ENCODE results near the gene ARHGAP19. TPM values are rescaled to one million over a fixed set of nuclear protein-coding genes. Genes with fewer than 3 reads are reported as not detected.

The ARHGAP19 gene
- total and polyA plus RNA-seq, 4 donors = 1.8 to 12.8 (median 9.2) TPM

GRCh38 chr10:97334370-97335175 lies 42.1 kb upstream of the ARHGAP19 start, which contains the start of gene FRAT2:
Gene FRAT2 (minus strand): TSS chr10:97334729. CDS start chr10:97334572, 157 bp downstream.
- WGBS, 2 donors = 1% methylated on average over 79 to 103 of the region's 103 CpGs
- H3K4me1 ChIP-seq (ENCODE audit: control insufficient read depth in 1 of 2, insufficient read depth in 2 of 2, low read length in 2 of 2) = no peaks in the 10 kb centered on the region
- intact Hi-C loops (cut with DNase I) = loop anchor here (1.0 to 10.0 kb wide), 5 partner anchors 16 to 163 kb away; partner anchors contain the start of genes ARHGAP19 (in 1 of the 2), FRAT1 (in 1 of the 2), MMS19 (in 1 of the 2) and UBTD1 (in 1 of the 2)
- peak within 1 kb of the TSS; percentile 65 to 82 for H3K4me3 ChIP-seq (ENCODE audit: low read length in 2 of 2)
- H3K9me3 ChIP-seq (ENCODE audit: control insufficient read depth, low read length) = no peaks in the 10 kb centered on the region
- no peaks in the 10 kb centered on the region for H3K36me3 ChIP-seq (ENCODE audit: control insufficient read depth in 1 of 2, insufficient read depth in 2 of 2, low read length in 1 of 2)
- DNase-seq (peak; percentile 95 to 96), ATAC-seq (ENCODE audit: low FRiP score) (peak; percentile 98)
- H3K27ac ChIP-seq (ENCODE audit: low read depth in 1 of 2, low read length in 2 of 2) = peak within 1 kb of the TSS in 1 of 2 donors; percentile 70
- no peaks in the 10 kb centered on the region for H3K27me3 ChIP-seq (ENCODE audit: control insufficient read depth in 1 of 2, insufficient read depth in 2 of 2, low read length in 1 of 2)

- WGBS, 2 donors = 1% methylated on average over 61 to 89 of the region's 89 CpGs
- Histone ChIP-seq H3K36me3 (ENCODE audit: control insufficient read depth in 1 of 2, insufficient read depth in 2 of 2, low read length in 1 of 2) (peaks cover 0 to 2% of the 10 kb centered on the region in 2 donors), H3K27ac (ENCODE audit: low read depth in 1 of 2, low read length in 2 of 2) (no peak overlapping the region), H3K4me1 (ENCODE audit: control insufficient read depth in 1 of 2, insufficient read depth in 2 of 2, low read length in 2 of 2) (no peaks in the 10 kb centered on the region), H3K27me3 (ENCODE audit: control insufficient read depth in 1 of 2, insufficient read depth in 2 of 2, low read length in 1 of 2) (no peaks in the 10 kb centered on the region), H3K9me3 (ENCODE audit: control insufficient read depth, low read length) (no peaks in the 10 kb centered on the region), H3K4me3 (ENCODE audit: low read length in 2 of 2) (peak overlapping the region; percentile 63 to 82)
- ATAC-seq (ENCODE audit: low FRiP score) = peak; percentile 39
- intact Hi-C loops (cut with DNase I) = loop anchor here (1.0 to 10.0 kb wide), 3 partner anchors 15 to 59 kb away; partner anchors contain the start of genes ARHGAP19 (in 1 of the 2) and FRAT1 (in 1 of the 2)
- DNase-seq = peak; percentile 81 to 82
Observed at GRCh38 chr10:97333601-97334369, 41.3 kb upstream of the ARHGAP19 start.

DNA sequence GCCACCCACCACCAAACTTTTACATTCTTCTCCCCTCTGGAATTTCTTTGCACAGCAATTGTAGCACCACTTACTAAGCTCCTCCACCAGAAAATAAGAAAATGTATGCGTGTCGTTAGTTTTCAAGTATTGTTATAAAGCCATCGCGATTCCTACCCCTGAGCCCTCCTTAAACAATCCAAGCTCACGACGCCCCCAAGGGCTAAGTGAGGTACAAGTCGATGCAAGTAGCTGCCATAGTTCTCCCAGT lies 40.8 kb upstream of the ARHGAP19 start:
- intact Hi-C loops (cut with DNase I) = loop anchor here in 1 of 2 donors (10.0 kb wide), 1 partner anchor 58 kb away; no protein-coding TSS in a partner anchor
- no peaks in the 10 kb centered on the region for H3K9me3 ChIP-seq (ENCODE audit: control insufficient read depth, low read length)
- DNase-seq (no peak), ATAC-seq (ENCODE audit: low FRiP score) (no peak)
- H3K27me3 ChIP-seq (ENCODE audit: control insufficient read depth in 1 of 2, insufficient read depth in 2 of 2, low read length in 1 of 2) = no peaks in the 10 kb centered on the region
- H3K36me3 ChIP-seq (ENCODE audit: control insufficient read depth in 1 of 2, insufficient read depth in 2 of 2, low read length in 1 of 2) = peaks cover 0 to 2% of the 10 kb centered on the region in 2 donors
- WGBS, 2 donors = 32 to 35% methylated on average over 7 of the region's 7 CpGs
- peak overlapping the region in 1 of 2 donors; percentile 82 for H3K4me3 ChIP-seq (ENCODE audit: low read length in 2 of 2)
- H3K4me1 ChIP-seq (ENCODE audit: control insufficient read depth in 1 of 2, insufficient read depth in 2 of 2, low read length in 2 of 2) = no peaks in the 10 kb centered on the region
- no peak overlapping the region for H3K27ac ChIP-seq (ENCODE audit: low read depth in 1 of 2, low read length in 2 of 2)

DNA sequence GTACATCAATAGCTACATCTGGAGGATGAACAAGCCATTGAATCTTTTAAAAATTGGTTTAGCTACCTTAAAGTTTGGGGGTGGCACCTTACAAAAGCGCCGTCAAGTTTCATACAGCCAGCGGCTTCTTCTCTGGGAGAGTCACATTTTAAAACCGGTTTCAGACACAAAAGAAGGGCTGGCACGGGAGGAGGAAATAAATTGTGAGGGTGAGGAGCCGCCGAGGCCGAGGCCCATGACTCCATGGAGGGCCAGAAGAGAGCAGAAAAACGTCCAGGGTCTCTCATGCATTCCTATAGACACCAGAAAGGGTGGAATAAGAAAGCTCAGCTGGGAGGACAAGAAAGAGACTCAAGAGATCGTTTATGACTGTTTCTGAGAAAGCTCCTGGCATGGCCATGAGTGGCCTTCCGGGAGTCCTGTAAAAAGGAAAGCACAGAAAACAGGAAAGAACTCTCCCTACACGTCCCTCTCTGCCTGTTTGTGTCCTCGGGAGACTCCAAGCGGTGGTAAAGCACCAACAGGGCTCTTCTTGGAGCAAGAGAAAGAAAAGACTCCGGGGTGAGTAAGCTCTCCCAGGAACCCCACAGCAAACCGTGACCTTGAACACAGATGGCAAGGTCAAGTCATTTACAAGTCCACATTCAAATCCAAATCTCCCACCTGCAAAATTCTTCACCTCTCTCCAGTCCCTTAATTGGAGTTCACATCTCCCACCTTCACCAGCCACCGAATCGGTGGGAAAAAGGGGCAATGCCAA lies 40.3 kb upstream of the ARHGAP19 start:
- DNase-seq (peak in 1 of 2 donors; percentile 49), ATAC-seq (ENCODE audit: low FRiP score) (no peak)
- Histone ChIP-seq H3K36me3 (ENCODE audit: control insufficient read depth in 1 of 2, insufficient read depth in 2 of 2, low read length in 1 of 2) (peaks cover 2% of the 10 kb centered on the region in 2 donors), H3K4me3 (ENCODE audit: low read length in 2 of 2) (no peak overlapping the region), H3K27me3 (ENCODE audit: control insufficient read depth in 1 of 2, insufficient read depth in 2 of 2, low read length in 1 of 2) (no peaks in the 10 kb centered on the region), H3K9me3 (ENCODE audit: control insufficient read depth, low read length) (no peaks in the 10 kb centered on the region), H3K4me1 (ENCODE audit: control insufficient read depth in 1 of 2, insufficient read depth in 2 of 2, low read length in 2 of 2) (no peaks in the 10 kb centered on the region), H3K27ac (ENCODE audit: low read depth in 1 of 2, low read length in 2 of 2) (no peak overlapping the region)
- intact Hi-C loops (cut with DNase I) = loop anchor here in 1 of 2 donors (10.0 kb wide), 1 partner anchor 58 kb away; no protein-coding TSS in a partner anchor
- 60 to 72% methylated on average over 18 of the region's 18 CpGs for WGBS, 2 donors

- intact Hi-C loops (cut with DNase I) = loop anchor here in 1 of 2 donors (10.0 kb wide), 1 partner anchor 56 kb away; no protein-coding TSS in a partner anchor
- Histone ChIP-seq H3K36me3 (ENCODE audit: control insufficient read depth in 1 of 2, insufficient read depth in 2 of 2, low read length in 1 of 2) (peaks cover 2% of the 10 kb centered on the region in 2 donors), H3K27me3 (ENCODE audit: control insufficient read depth in 1 of 2, insufficient read depth in 2 of 2, low read length in 1 of 2) (no peaks in the 10 kb centered on the region), H3K4me3 (ENCODE audit: low read length in 2 of 2) (no peak overlapping the region), H3K27ac (ENCODE audit: low read depth in 1 of 2, low read length in 2 of 2) (no peak overlapping the region), H3K4me1 (ENCODE audit: control insufficient read depth in 1 of 2, insufficient read depth in 2 of 2, low read length in 2 of 2) (no peaks in the 10 kb centered on the region), H3K9me3 (ENCODE audit: control insufficient read depth, low read length) (no peaks in the 10 kb centered on the region)
- no peak for DNase-seq
- ATAC-seq (ENCODE audit: low FRiP score) = no peak
- WGBS, 2 donors = 78 to 80% methylated on average over 6 of the region's 6 CpGs
Observed at GRCh38 chr10:97331153-97331703, 38.8 kb upstream of the ARHGAP19 start.

DNA sequence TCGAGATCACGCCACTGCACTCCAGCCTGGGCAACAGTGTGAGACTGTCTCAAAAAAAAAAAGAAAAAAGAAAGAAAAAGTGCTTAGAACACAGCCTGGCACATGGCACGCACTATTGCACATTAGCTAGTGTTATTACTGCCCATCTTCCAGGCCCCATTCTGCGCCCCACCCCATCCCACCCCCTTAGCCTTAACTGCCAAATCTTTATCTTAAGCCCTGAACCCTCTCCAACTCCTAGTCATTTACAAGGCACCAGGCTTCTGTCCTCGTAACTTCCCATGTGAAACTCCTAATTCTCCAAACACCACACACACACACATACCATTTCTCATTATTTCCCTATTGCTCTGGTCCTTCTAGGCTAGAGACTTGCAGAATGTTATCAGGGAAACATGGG lies 37.3 kb upstream of the ARHGAP19 start:
- DNase-seq = no peak
- Histone ChIP-seq H3K36me3 (ENCODE audit: control insufficient read depth in 1 of 2, insufficient read depth in 2 of 2, low read length in 1 of 2) (peaks cover 2% of the 10 kb centered on the region in 2 donors), H3K4me3 (ENCODE audit: low read length in 2 of 2) (no peak overlapping the region), H3K27me3 (ENCODE audit: control insufficient read depth in 1 of 2, insufficient read depth in 2 of 2, low read length in 1 of 2) (no peaks in the 10 kb centered on the region), H3K9me3 (ENCODE audit: control insufficient read depth, low read length) (no peaks in the 10 kb centered on the region), H3K27ac (ENCODE audit: low read depth in 1 of 2, low read length in 2 of 2) (no peak overlapping the region), H3K4me1 (ENCODE audit: control insufficient read depth in 1 of 2, insufficient read depth in 2 of 2, low read length in 2 of 2) (no peaks in the 10 kb centered on the region)
- intact Hi-C loops (cut with DNase I) = loop anchor here in 1 of 2 donors (10.0 kb wide), 1 partner anchor 55 kb away; no protein-coding TSS in a partner anchor
- ATAC-seq (ENCODE audit: low FRiP score) = no peak
- 89% methylated on average over 5 of the region's 5 CpGs for WGBS, 2 donors

DNA sequence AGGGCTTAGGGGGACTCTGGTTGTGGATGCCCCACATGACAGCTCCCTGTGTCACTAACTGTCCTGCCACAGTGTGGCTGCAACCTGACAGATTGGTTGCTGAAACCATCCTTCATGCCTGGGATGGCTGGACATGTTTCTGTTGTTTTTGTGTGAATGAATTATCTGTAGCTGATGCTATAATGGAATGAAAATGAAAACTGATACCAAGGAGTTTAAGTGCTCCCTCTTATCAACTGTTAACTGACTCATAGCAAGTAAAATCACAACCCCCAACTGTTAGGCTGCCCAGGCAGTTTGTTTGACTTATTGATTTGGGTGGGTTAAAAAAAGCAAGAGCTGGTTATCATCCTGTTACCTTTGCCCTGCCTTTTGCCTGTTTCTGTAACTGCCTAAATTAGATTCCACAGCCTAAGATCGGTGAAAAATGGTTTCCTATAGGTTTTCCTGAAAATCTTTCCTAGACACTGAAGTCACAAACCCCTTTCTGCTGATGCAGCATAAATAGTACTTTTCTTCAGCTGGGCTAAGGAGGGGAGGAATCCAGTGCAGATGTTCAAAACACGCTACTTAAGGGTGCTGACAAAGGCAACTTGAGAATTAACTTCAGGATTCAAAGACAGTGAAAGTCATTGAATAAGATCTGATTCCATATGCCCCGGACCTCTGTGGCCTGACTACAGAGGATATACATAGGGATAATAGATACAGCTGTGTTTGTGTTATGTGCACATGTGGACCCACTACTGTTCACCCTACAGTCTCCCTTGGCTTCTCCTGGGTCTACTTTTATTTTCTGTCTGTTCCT lies 36.4 kb upstream of the ARHGAP19 start:
- H3K4me3 ChIP-seq (ENCODE audit: low read length in 2 of 2) = no peak overlapping the region
- no peaks in the 10 kb centered on the region for H3K9me3 ChIP-seq (ENCODE audit: control insufficient read depth, low read length)
- no peak for DNase-seq
- H3K4me1 ChIP-seq (ENCODE audit: control insufficient read depth in 1 of 2, insufficient read depth in 2 of 2, low read length in 2 of 2) = no peaks in the 10 kb centered on the region
- intact Hi-C loops (cut with DNase I) = no loop called here
- no peak overlapping the region for H3K27ac ChIP-seq (ENCODE audit: low read depth in 1 of 2, low read length in 2 of 2)
- ATAC-seq (ENCODE audit: low FRiP score) = no peak
- H3K27me3 ChIP-seq (ENCODE audit: control insufficient read depth in 1 of 2, insufficient read depth in 2 of 2, low read length in 1 of 2) = no peaks in the 10 kb centered on the region
- H3K36me3 ChIP-seq (ENCODE audit: control insufficient read depth in 1 of 2, insufficient read depth in 2 of 2, low read length in 1 of 2) = peaks cover 2% of the 10 kb centered on the region in 2 donors
- 95 to 96% methylated on average over 3 of the region's 3 CpGs for WGBS, 2 donors

All from aorta (tissue), 5 donors.